Central memory CD8-positive, alpha-beta T cell (primary cell): ENCODE data around the gene COLEC12.

ENCODE experiments used
- ATAC-seq: fragments of 150-1000 bp; cut with Tn5 transposase; replicated peaks from 2 replicates; pipeline ENCODE4 v1.10.0; 2022; ENCODE audit warnings: mild to moderate bottlenecking, moderate FRiP score, moderate number of reproducible peaks; ENCODE audit not compliant: poor library complexity, severe bottlenecking; ENCODE audit errors: extremely low read depth
- DNase-seq, 2 donors: peaks; one replicate each; pipeline ENCODE4 v3.0.0; 2021; ENCODE audit warnings: low spot score in 2 of 2
- H3K27ac Mint-ChIP-seq: one replicate; pipeline ENCODE4 v1.8.0; 2022; ENCODE audit warnings: low read depth, mild to moderate bottlenecking, moderate library complexity, mixed read lengths
- H3K27me3 Mint-ChIP-seq: one replicate; pipeline ENCODE4 v1.8.0; 2022; ENCODE audit warnings: mixed read lengths
- H3K36me3 Mint-ChIP-seq: one replicate; pipeline ENCODE4 v1.8.0; 2022; ENCODE audit warnings: mild to moderate bottlenecking, moderate library complexity, mixed read lengths; ENCODE audit not compliant: insufficient read depth
- H3K4me1 Mint-ChIP-seq: one replicate; pipeline ENCODE4 v1.8.0; 2022; ENCODE audit warnings: mixed read lengths
- H3K4me3 Mint-ChIP-seq: one replicate; pipeline ENCODE4 v1.8.0; 2022; ENCODE audit warnings: mild to moderate bottlenecking, moderate library complexity, mixed read lengths
- H3K9me3 Mint-ChIP-seq: one replicate; pipeline ENCODE4 v1.8.0; 2022; ENCODE audit warnings: mixed read lengths

COLEC12 gene

GRCh38 chr18:267380-267687 is 233.2 kb downstream of the COLEC12 start:
- H3K4me1 Mint-ChIP-seq, result peaks cover 39% of the 10 kb centered on the region
- H3K4me3 Mint-ChIP-seq, result peak overlapping the region; percentile 100
- DNase-seq (no peak), ATAC-seq (no peak)
- H3K36me3 Mint-ChIP-seq, result peaks cover 23% of the 10 kb centered on the region
- H3K9me3 Mint-ChIP-seq, result no peaks in the 10 kb centered on the region
- H3K27me3 Mint-ChIP-seq, result no peaks in the 10 kb centered on the region
- H3K27ac Mint-ChIP-seq, result peak overlapping the region; percentile 100
